DLD1 (cell line): ENCODE results near the gene MEGF11.

Experiments
- in situ Hi-C: cut with HindIII; loops from 2 replicates; pipeline ENCODE4 v1.10.0; 2017; ENCODE audit warnings: low sequenced_read_pairs

MEGF11 gene

GRCh38 chr15:66019368-66019767 is 234.2 kb downstream of the MEGF11 start:
- in situ Hi-C loops = no loop called here

GRCh38 chr15:66018488-66018797 is 235.1 kb downstream of the MEGF11 start:
- in situ Hi-C loops = no loop called here

GRCh38 chr15:66017792-66018487 is 235.6 kb downstream of the MEGF11 start:
- in situ Hi-C loops = no loop called here

GRCh38 chr15:66017000-66017399 is 236.6 kb downstream of the MEGF11 start:
- in situ Hi-C loops = no loop called here

GRCh38 chr15:66016199-66016598 is 237.4 kb downstream of the MEGF11 start:
- in situ Hi-C loops = no loop called here

GRCh38 chr15:66014635-66015182 is 238.8 kb downstream of the MEGF11 start:
- in situ Hi-C loops = no loop called here

DNA sequence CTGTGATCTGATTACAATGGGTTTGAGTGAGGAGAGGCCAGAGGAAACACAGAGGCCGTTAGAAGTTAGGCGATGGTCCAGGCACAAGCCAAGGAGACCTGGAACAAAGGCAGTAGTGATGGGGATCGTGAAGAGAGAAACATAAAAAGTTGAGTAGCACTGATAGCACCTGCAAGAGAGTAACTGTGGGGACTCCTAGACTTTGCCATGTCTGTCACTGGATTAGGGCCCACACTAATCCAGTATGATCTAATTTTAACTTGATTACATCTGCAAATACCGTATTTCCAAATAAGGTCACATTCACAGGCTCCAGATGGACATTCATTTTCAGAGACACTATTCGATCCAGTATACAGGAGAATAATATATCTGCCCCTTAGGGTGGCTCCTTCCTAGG is 239.5 kb downstream of the MEGF11 start:
- in situ Hi-C loops = no loop called here

- in situ Hi-C loops = loop anchor here (10.0 kb wide), 1 partner anchor 64 kb away; no protein-coding TSS in a partner anchor
Measured at GRCh38 chr15:66008940-66009562, 244.5 kb downstream of the MEGF11 start.

DNA sequence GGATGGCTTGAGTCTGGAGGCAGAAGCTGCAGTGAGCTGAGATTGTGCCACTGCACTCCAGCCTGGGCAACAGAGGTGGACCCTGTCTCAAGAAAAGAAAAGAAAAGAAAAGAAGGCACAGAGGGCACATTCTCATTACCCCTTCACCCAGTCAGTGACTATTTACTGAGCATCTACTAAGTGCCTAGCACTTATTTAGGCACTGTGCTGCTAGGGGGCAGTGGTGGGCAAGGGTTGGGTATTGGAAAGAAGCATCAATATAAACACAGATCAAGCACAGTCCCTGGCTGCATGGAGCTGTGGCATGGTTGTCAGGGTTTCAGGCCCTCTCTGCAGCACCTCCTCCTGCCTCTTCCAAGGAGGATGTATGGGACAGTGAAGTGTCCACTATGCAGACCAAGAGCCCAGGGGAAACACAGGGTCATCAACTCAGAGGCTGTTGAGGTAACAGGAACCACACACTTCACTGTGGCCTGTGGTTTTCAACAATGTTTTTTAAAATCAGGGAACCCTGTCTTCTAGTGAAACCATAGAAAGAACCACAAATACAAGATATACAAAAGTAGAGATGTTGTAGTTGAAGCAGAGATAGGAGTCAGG is 245.8 kb downstream of the MEGF11 start:
- in situ Hi-C loops = loop anchor here (10.0 kb wide), 1 partner anchor 63 kb away; no protein-coding TSS in a partner anchor

DNA sequence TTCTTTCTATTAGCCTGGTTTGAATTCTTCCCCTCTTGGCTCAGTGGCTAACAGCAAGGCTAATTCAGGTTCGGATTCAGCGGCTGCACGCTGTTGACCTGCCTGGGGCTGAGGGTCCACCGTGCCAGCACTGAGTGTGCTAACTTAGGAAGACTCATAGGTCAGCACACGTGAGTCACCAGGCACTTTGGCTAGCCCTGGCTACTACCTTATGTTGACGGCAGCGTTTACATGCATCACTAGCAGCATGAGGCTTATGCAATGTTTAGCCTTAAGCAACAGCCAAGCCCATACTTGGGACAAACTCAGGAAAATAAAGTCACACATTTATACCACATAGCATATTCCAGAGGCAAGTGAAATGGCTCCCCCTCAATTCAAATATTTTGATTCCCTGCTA is 246.6 kb downstream of the MEGF11 start:
- in situ Hi-C loops = loop anchor here (10.0 kb wide), 1 partner anchor 62 kb away; no protein-coding TSS in a partner anchor

DNA sequence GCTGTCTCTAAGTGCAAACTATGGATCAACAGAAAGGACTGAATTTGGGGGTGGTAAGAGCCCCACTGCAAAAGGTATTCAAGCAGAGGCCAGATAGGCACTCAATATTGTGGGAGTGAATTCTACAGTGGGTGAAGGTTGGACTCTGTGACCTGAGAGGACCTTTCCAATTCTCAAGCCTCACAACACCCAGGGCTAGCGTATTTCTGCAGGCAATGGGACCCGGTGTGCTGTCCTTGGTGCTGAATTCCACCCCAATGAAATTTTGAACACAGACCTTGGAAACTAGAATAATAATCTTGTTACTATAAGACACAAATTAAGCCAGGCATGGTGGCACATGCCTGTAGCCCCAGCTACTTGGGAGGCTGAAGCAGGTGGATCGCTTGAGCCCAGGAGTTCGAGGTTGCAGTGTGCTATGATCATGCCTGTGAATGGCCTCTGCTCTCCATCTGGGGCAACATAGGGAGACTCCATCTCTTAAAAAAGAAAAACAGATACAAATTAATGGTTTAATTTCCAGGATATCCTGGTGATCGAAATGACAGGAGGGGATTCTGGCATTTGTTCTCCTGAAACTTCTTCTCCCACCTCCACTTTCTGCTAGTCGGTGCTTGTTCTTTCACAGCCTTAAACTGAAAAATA is 248.8 kb downstream of the MEGF11 start:
- in situ Hi-C loops = loop anchor here (10.0 kb wide), 1 partner anchor 60 kb away; no protein-coding TSS in a partner anchor

- in situ Hi-C loops = loop anchor here (10.0 kb wide), 1 partner anchor 58 kb away; no protein-coding TSS in a partner anchor
Measured at GRCh38 chr15:66003129-66003528, 250.4 kb downstream of the MEGF11 start.

- in situ Hi-C loops = loop anchor here (10.0 kb wide), 1 partner anchor 57 kb away; no protein-coding TSS in a partner anchor
Measured at GRCh38 chr15:66001717-66002426, 251.7 kb downstream of the MEGF11 start.

DNA sequence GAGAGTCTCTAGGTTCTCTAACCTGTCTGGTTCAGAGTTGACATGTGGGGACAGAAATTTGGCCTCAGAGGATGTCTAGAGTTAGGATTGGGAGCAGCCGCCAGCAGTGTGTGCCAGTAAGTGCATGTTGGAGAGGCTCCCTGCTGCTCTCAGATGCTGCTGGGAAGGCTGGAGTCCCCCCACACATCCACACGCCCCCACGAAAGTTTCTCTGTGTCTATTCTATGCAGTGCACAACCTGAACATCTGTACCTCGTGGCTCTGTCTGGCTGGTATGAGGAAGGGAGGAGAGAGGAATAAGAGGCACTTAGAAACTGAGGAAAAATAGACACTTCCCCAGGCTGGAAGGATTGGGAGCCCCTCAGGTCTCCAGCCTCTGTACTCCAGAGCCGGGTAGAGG is 252.5 kb downstream of the MEGF11 start:
- in situ Hi-C loops = loop anchor here (10.0 kb wide), 1 partner anchor 56 kb away; no protein-coding TSS in a partner anchor

GRCh38 chr15:65998486-65998885 is 255.1 kb downstream of the MEGF11 start:
- in situ Hi-C loops = no loop called here

DNA sequence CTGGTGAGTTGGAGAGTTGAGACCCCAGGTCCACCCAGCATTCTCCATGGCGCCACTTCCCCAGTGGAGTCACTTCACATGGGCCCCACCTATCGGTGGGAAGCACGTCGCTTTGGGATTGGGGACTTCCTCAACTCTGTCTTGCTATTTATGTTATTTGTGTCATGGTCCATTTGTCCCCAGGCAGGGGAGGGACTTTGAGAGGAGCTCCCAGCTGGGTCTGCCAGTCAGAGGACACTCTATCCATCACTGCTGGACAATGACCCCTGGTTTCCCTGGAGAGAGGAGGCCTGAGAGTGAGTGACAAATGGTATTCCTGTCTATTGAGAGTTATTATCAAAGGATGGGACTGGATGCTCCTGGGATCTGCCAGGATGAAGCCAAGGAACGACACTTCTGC is 256.6 kb downstream of the MEGF11 start:
- in situ Hi-C loops = no loop called here

DNA sequence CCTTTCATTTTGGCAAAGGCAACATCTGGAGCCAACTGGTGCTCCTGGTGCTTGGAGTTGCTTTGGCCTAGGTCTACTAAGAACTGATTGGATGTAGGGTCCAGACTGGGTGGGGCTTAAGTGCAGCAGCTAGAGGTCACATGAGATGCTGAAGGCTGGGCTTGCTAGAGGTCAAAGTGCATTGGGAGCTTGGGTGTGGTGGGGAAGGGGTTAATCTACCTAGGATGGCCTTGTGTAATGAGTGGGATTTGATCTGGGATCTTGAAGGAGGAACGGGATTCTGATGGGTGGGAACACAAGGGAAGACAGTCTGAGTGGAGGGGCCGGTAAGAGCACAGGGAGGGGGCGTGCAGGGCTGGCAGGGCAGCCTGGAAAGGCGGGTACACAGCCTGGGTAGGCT is 258.7 kb downstream of the MEGF11 start:
- in situ Hi-C loops = no loop called here

DNA sequence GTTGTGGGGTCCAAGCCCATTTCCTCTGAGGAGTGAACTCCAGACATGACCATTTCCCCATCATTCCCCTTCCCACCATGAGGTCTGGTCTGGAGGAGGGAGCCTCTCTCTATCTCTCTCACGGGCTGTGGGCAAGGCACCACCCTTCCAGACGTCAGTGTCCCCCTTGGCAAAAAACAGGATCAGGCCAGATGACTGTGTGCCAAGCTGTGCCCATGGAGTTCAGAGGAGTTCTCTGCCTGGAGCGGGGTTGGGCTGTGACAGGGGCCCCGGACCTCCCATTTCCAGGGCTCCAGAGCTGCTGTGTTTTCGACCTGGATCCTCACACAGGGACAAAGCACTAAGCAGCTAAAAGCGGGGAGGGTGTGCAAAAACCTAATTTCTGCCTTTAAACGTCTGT is 259.8 kb downstream of the MEGF11 start:
- in situ Hi-C loops = no loop called here

DNA sequence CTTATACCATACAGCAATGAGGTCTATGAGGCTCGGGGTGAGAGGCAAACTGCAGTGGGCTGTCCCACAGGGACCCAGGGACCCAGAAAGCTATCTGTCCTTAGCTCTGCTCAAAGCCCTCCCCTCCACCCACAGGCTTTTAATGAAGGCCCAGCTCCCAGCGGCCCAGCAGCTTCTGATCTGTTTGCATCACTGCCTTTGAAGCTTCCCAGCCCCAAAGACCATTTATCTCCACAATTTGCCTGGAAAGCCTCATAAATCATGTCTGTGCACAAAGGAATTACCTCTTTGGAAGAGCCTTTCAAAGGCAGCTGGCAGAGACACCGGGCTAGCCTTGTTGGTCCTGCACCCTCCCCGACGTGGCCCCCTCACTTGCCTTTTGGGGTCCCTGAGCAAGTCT is 260.3 kb downstream of the MEGF11 start:
- in situ Hi-C loops = no loop called here

- in situ Hi-C loops = no loop called here
Measured at GRCh38 chr15:65991721-65992483, 261.6 kb downstream of the MEGF11 start.
